ENCODE data around the gene LRRFIP1. TPM values are rescaled to one million over a fixed set of nuclear protein-coding genes. Genes with fewer than 3 reads are reported as not detected.

The LRRFIP1 gene
- polyA plus RNA-seq, 1 of the 3 experiments (the other 2 are of a cell fraction): 47.3 TPM

GRCh38 chr2:237739101-237739500 is 111.7 kb downstream of the LRRFIP1 start:
- no peak overlapping the region for H3K4me2 ChIP-seq
- 96% methylated on average over 15 of the region's 15 CpGs for WGBS (ENCODE audit: low lambda C conversion rate)
- no peak for TF ChIP-seq IRF3 (IDR thresholded peaks at IDR 0.05; ENCODE audit: low read depth, low read length)
- TF ChIP-seq NFIC (IDR thresholded peaks at IDR 0.05; ENCODE audit: borderline replicate concordance): no peak
- no peak for TF ChIP-seq FOSL2 (IDR thresholded peaks at IDR 0.05; ENCODE audit: borderline replicate concordance, low read depth)
- TF ChIP-seq USF1 (IDR thresholded peaks at IDR 0.05; ENCODE audit: borderline replicate concordance, low read depth): no peak
- TF ChIP-seq MEF2A (IDR thresholded peaks at IDR 0.05; ENCODE audit: borderline replicate concordance, low read depth): no peak
- no peak for TF ChIP-seq PBX3 (IDR thresholded peaks at IDR 0.05)
- TF ChIP-seq RAD21 (IDR thresholded peaks at IDR 0.05; ENCODE audit: low read length): no peak
- TF ChIP-seq ZBTB33 (IDR thresholded peaks at IDR 0.05; ENCODE audit: borderline replicate concordance, low read depth): no peak
- TF ChIP-seq FOXM1 (IDR thresholded peaks at IDR 0.05; ENCODE audit: low read depth): no peak

GRCh38 chr2:237742191-237742590 is 114.8 kb downstream of the LRRFIP1 start:
- TF ChIP-seq MAX (IDR thresholded peaks at IDR 0.05; ENCODE audit: low read depth) (no peak), SIN3A (IDR thresholded peaks at IDR 0.05; ENCODE audit: borderline replicate concordance, low read depth, low read length) (no peak), PBX3 (IDR thresholded peaks at IDR 0.05) (no peak), MXI1 (IDR thresholded peaks at IDR 0.05; ENCODE audit: low read depth, low read length) (no peak)
- Histone ChIP-seq H3K9me3 (no peaks in the 10 kb centered on the region), H3K9ac (no peak overlapping the region), H3K4me3 (ENCODE audit: low read depth in 2 of 2, low read length in 1 of 2) (no peak overlapping the region), H2AFZ (ENCODE audit: low read depth) (no peak overlapping the region), H3K4me1 (ENCODE audit: control insufficient read depth in 1 of 2, insufficient read depth in 2 of 2, low read depth in 1 of 2, low read length in 1 of 2) (peaks cover 3 to 10% of the 10 kb centered on the region in 2 experiments; a peak in 2 of 4 replicates), H3F3A (replicated peaks; ENCODE audit: insufficient read depth) (peaks cover 16% of the 10 kb centered on the region), H3K27me3 (ENCODE audit: insufficient read depth) (no peaks in the 10 kb centered on the region), H3K36me3 (replicated peaks in 1 of 2; ENCODE audit: control insufficient read depth in 1 of 2, insufficient read depth in 2 of 2, low read length in 1 of 2) (peaks cover 15 to 19% of the 10 kb centered on the region in 2 experiments), H3K4me2 (no peak overlapping the region), H3K79me2 (ENCODE audit: insufficient read depth) (peaks cover 90% of the 10 kb centered on the region), H3K9me2 (no peaks in the 10 kb centered on the region), H3K27ac (ENCODE audit: low read depth in 2 of 2, low read length in 1 of 2) (no peak overlapping the region), H4K20me1 (ENCODE audit: insufficient read depth) (peaks cover 58% of the 10 kb centered on the region)
- POLR2A ChIA-PET: no interaction called here
- CTCF ChIA-PET: interaction anchor here (0.6 to 6.6 kb wide), 7 partner anchors 9 to 170 kb away, joined by 3 to 211 read pairs (median 5); no protein-coding TSS in a partner anchor
- 95% methylated on average over 11 of the region's 12 CpGs for WGBS (ENCODE audit: low lambda C conversion rate)
- no peak for DNase-seq

More at GRCh38 chr2:237739101-237739500, 111.7 kb downstream of the LRRFIP1 start:
- CTCF ChIA-PET: interaction anchor here (0.8 to 1.3 kb wide), 2 partner anchors 22 to 28 kb away, joined by 4 read pairs; no protein-coding TSS in a partner anchor
- peaks cover 93% of the 10 kb centered on the region for H3K79me2 ChIP-seq (ENCODE audit: insufficient read depth)
- no peak overlapping the region for H3K9ac ChIP-seq
- POLR2A ChIA-PET: interaction anchor here (0.6 kb wide), 1 partner anchor 11 kb away, joined by 5 read pairs; no protein-coding TSS in a partner anchor
- no peak overlapping the region for H2AFZ ChIP-seq (ENCODE audit: low read depth)
- H3K9me2 ChIP-seq: no peaks in the 10 kb centered on the region
- H3F3A ChIP-seq (replicated peaks; ENCODE audit: insufficient read depth): peaks cover 16% of the 10 kb centered on the region
- no peak for DNase-seq
- peaks cover 31 to 37% of the 10 kb centered on the region in 2 experiments for H3K36me3 ChIP-seq (replicated peaks in 1 of 2; ENCODE audit: control insufficient read depth in 1 of 2, insufficient read depth in 2 of 2, low read length in 1 of 2)
- H3K9me3 ChIP-seq: no peaks in the 10 kb centered on the region
- peaks cover 39% of the 10 kb centered on the region for H4K20me1 ChIP-seq (ENCODE audit: insufficient read depth)
- peaks cover 0 to 3% of the 10 kb centered on the region in 2 experiments; a peak in 2 of 4 replicates for H3K4me1 ChIP-seq (ENCODE audit: control insufficient read depth in 1 of 2, insufficient read depth in 2 of 2, low read depth in 1 of 2, low read length in 1 of 2)
- no peaks in the 10 kb centered on the region for H3K27me3 ChIP-seq (ENCODE audit: insufficient read depth)
- H3K4me3 ChIP-seq (ENCODE audit: low read depth in 2 of 2, low read length in 1 of 2): no peak overlapping the region
- no peak overlapping the region for H3K27ac ChIP-seq (ENCODE audit: low read depth in 2 of 2, low read length in 1 of 2)

Data from SK-N-SH (cell line).